ENCODE data around the gene MRI1.

The MRI1 gene

DNA sequence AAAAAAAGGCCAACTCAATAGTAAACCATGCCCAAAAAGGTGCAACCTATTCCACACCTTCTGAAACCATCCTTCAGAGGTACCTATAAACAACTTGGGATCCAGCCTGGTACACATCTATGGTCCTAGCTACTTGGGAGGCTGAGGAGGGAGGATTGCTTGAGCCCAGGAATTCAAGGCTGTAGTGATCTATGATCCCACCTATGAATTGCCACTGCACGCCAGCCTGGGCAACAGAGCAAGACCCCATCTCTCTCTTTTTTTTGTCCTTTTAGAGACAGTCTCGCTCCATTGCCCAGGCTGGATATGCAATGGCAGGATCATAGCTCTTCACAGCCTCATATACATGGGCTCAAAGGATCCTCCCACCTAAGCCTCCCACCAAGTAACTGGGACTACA is 57.0 kb downstream of the MRI1 start:
- H3K4me1 ChIP-seq (ENCODE audit: control insufficient read depth, insufficient read depth, low read length) = no peaks in the 10 kb centered on the region
- H3K27ac ChIP-seq (ENCODE audit: extremely low read depth, low read depth, low read length) = no peak overlapping the region
- H3K4me3 ChIP-seq (ENCODE audit: low read depth, low read length) = no peak overlapping the region
- H3K36me3 ChIP-seq (ENCODE audit: control insufficient read depth in 2 of 2, insufficient read depth in 1 of 2, low read length in 2 of 2) = peaks cover 0 to 26% of the 10 kb centered on the region in 2 experiments; a peak in 2 of 3 replicates
- no peaks in the 10 kb centered on the region for H3K9me3 ChIP-seq (ENCODE audit: control insufficient read depth, insufficient read depth, low read depth, low read length)
- CTCF ChIA-PET = interaction anchor here (0.8 to 1.6 kb wide), 4 partner anchors 13 to 58 kb away, joined by 4 to 7 read pairs (median 6); no protein-coding TSS in a partner anchor
- POLR2A ChIA-PET = interaction anchor here (0.6 kb wide), 1 partner anchor 23 kb away, joined by 4 read pairs; no protein-coding TSS in a partner anchor
- TF ChIP-seq ZNF664 (tag by site-specific recombination; IDR thresholded peaks at IDR 0.05) (no peak), ZFHX2 (tag by site-specific recombination; conservative IDR thresholded peaks at IDR 0.05) (0 out of 2 replicates have a peak, but pooled peaks have one; percentile 6), EGR2 (tag by site-specific recombination; IDR thresholded peaks at IDR 0.05; ENCODE audit: low read depth) (0 out of 2 replicates have a peak, but pooled peaks have one; percentile 27), ZNF121 (tag by site-specific recombination; IDR thresholded peaks at IDR 0.05) (peak; percentile 60; the same call in 1 of the 2 replicates)
- TF ChIP-seq, protein P1, sequence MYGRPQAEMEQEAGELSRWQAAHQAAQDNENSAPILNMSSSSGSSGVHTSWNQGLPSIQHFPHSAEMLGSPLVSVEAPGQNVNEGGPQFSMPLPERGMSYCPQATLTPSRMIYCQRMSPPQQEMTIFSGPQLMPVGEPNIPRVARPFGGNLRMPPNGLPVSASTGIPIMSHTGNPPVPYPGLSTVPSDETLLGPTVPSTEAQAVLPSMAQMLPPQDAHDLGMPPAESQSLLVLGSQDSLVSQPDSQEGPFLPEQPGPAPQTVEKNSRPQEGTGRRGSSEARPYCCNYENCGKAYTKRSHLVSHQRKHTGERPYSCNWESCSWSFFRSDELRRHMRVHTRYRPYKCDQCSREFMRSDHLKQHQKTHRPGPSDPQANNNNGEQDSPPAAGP (tag by site-specific recombination; IDR thresholded peaks at IDR 0.05) = no peak

GRCh38 chr19:13823256-13823655 is 58.9 kb downstream of the MRI1 start:
- H3K4me3 ChIP-seq (ENCODE audit: low read depth, low read length) = no peak overlapping the region
- H3K27ac ChIP-seq (ENCODE audit: extremely low read depth, low read depth, low read length) = no peak overlapping the region
- ChIA-PET CTCF (interaction anchor here (0.6 kb wide), 1 partner anchor 40 kb away, joined by 4 read pairs; no protein-coding TSS in a partner anchor), POLR2A (no interaction called here)
- H3K4me1 ChIP-seq (ENCODE audit: control insufficient read depth, insufficient read depth, low read length) = no peaks in the 10 kb centered on the region
- H3K9me3 ChIP-seq (ENCODE audit: control insufficient read depth, insufficient read depth, low read depth, low read length) = no peaks in the 10 kb centered on the region
- peaks cover 0 to 14% of the 10 kb centered on the region in 2 experiments; a peak in 2 of 3 replicates for H3K36me3 ChIP-seq (ENCODE audit: control insufficient read depth in 2 of 2, insufficient read depth in 1 of 2, low read length in 2 of 2)
- no peak for TF ChIP-seq ZIC2 (tag by site-specific recombination; IDR thresholded peaks at IDR 0.05)
- TF ChIP-seq, protein P1 (tag by site-specific recombination; IDR thresholded peaks at IDR 0.05) = no peak
- no peak for TF ChIP-seq ZNF549 (tag by site-specific recombination; IDR thresholded peaks at IDR 0.05)
- no peak for TF ChIP-seq ZNF211 (tag by site-specific recombination; IDR thresholded peaks at IDR 0.05; ENCODE audit: low read depth)
- TF ChIP-seq, protein P2, sequence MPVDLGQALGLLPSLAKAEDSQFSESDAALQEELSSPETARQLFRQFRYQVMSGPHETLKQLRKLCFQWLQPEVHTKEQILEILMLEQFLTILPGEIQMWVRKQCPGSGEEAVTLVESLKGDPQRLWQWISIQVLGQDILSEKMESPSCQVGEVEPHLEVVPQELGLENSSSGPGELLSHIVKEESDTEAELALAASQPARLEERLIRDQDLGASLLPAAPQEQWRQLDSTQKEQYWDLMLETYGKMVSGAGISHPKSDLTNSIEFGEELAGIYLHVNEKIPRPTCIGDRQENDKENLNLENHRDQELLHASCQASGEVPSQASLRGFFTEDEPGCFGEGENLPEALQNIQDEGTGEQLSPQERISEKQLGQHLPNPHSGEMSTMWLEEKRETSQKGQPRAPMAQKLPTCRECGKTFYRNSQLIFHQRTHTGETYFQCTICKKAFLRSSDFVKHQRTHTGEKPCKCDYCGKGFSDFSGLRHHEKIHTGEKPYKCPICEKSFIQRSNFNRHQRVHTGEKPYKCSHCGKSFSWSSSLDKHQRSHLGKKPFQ (tag by site-specific recombination; IDR thresholded peaks at IDR 0.05) = peak; percentile 85
- no peak for TF ChIP-seq MZF1 (tag by site-specific recombination; IDR thresholded peaks at IDR 0.05; ENCODE audit: borderline replicate concordance)
- TF ChIP-seq ZBTB17 (tag by site-specific recombination; IDR thresholded peaks at IDR 0.05) = no peak
